CD4-positive, alpha-beta T cell (primary cell): Measurements from ENCODE around the gene POU3F1. TPM values are rescaled to one million over a fixed set of nuclear protein-coding genes. Genes with fewer than 3 reads are reported as not detected.

Experiments
- ATAC-seq: fragments of 200-7000 bp; cut with Tn5 transposase; one replicate; pipeline ENCODE4 v1.10.0; 2022; ENCODE audit warnings: mild to moderate bottlenecking; ENCODE audit not compliant: poor library complexity
- CTCF ChIA-PET: fragments of 350-600 bp; sonication (Branson Sonifier 250); formaldehyde crosslinking; loops from one replicate; lab custom pipeline; 2021; ENCODE audit warnings: antibody characterized with exemption, inconsistent platforms; lab: Charles Lee
- POLR2A ChIA-PET: fragments of 350-600 bp; sonication (Branson Sonifier 250); formaldehyde crosslinking; loops from one replicate; lab custom pipeline; 2021; ENCODE audit warnings: antibody characterized with exemption, inconsistent platforms; lab: Charles Lee
- DNase-seq, 14 experiments: peaks; one replicate each; pipeline ENCODE4 v3.0.0-alpha.2; 2013 to 2020; ENCODE audit warnings: mixed read lengths in 2 of 14
- H3K27ac ChIP-seq, 2 donors: one replicate each; pipeline versions ENCODE4 v1.5.1 to v1.7.0; 2013; ENCODE audit warnings: low read length in 2 of 2, low read depth in 1 of 2, mild to moderate bottlenecking in 1 of 2
- H3K27me3 ChIP-seq, 2 experiments: 1 replicate in 1 of 2; 2 replicates in 1 of 2; pipeline versions ENCODE4 v1.6.1 to v1.7.0; 2013; ENCODE audit warnings: low read length in 2 of 2, control low read depth in 1 of 2, mild to moderate bottlenecking in 1 of 2, moderate library complexity in 1 of 2; ENCODE audit not compliant: insufficient read depth in 2 of 2, control insufficient read depth in 1 of 2
- H3K36me3 ChIP-seq: one replicate; pipeline ENCODE4 v1.6.1; 2013; ENCODE audit warnings: low read length, control low read depth; ENCODE audit not compliant: insufficient read depth
- H3K4me1 ChIP-seq: one replicate; pipeline ENCODE4 v1.6.1; 2013; ENCODE audit warnings: low read length, control low read depth; ENCODE audit not compliant: insufficient read depth
- H3K4me3 ChIP-seq: one replicate; pipeline ENCODE4 v1.5.1; 2013; ENCODE audit warnings: mild to moderate bottlenecking, low read length, moderate library complexity
- H3K9me3 ChIP-seq, 2 experiments: 1 replicate in 1 of 2; 2 replicates in 1 of 2; pipeline versions ENCODE4 v1.6.1 to v1.7.0; 2013; ENCODE audit warnings: low read length in 2 of 2, mild to moderate bottlenecking in 2 of 2, control low read depth in 1 of 2, moderate library complexity in 1 of 2; ENCODE audit not compliant: control insufficient read depth in 1 of 2, insufficient read depth in 1 of 2
- H3K27ac Mint-ChIP-seq: one replicate; pipeline ENCODE4 v1.8.0; 2020; ENCODE audit warnings: mixed read lengths
- H3K27me3 Mint-ChIP-seq: one replicate; pipeline ENCODE4 v1.8.0; 2021; ENCODE audit warnings: mixed read lengths
- H3K36me3 Mint-ChIP-seq: one replicate; pipeline ENCODE4 v1.8.0; 2021; ENCODE audit warnings: low read depth, mixed read lengths
- H3K4me1 Mint-ChIP-seq: one replicate; pipeline ENCODE4 v1.8.0; 2021; ENCODE audit warnings: low read depth, mixed read lengths
- H3K4me3 Mint-ChIP-seq: one replicate; pipeline ENCODE4 v1.8.0; 2020; ENCODE audit warnings: mild to moderate bottlenecking, mixed read lengths
- H3K9me3 Mint-ChIP-seq: one replicate; pipeline ENCODE4 v1.8.0; 2020; ENCODE audit warnings: mixed read lengths
- intact Hi-C, 2 experiments: fragments of 100-400 bp; cut with DNase I in 1 of 2; cut with micrococcal nuclease in 1 of 2; formaldehyde crosslinking; loops; one replicate each; pipeline versions ENCODE4 v1.15.1 to v1.9.0; 2023 to 2025; cut with DNase I, micrococcal nuclease
- total RNA-seq, 174 experiments: library from RNA in 2 of 174; stranded (reverse) in 2 of 174; gene quantifications; one replicate each; pipeline ENCODE4 v1.2.3 and lab custom pipeline; 2021 to 2026
- TF ChIP-seq, protein P1 (sequence below): fragments of 200-600 bp; IDR thresholded peaks from one replicate; pipeline ENCODE4 v1.8.0; 2022; ENCODE audit warnings: antibody characterized with exemption, mild to moderate bottlenecking

POU3F1 gene
- total RNA-seq, 2 experiments from 2014 or later: 0.22 to 0.27 TPM

GRCh38 chr1:38018864-38019343 lies 27.7 kb downstream of the POU3F1 start:
- H3K4me3 Mint-ChIP-seq: no peak overlapping the region
- no peak overlapping the region for H3K27ac Mint-ChIP-seq
- H3K4me3 ChIP-seq: no peak overlapping the region

GRCh38 chr1:38015978-38016725 lies 30.4 kb downstream of the POU3F1 start:
- H3K9me3 ChIP-seq: peaks cover 0 to 5% of the 10 kb centered on the region in 2 experiments
- no peak overlapping the region for H3K4me3 ChIP-seq
- CTCF ChIA-PET: interaction anchor here (1.5 kb wide), 1 partner anchor 85 kb away, joined by 3 read pairs; no protein-coding TSS in a partner anchor
- POLR2A ChIA-PET: no interaction called here
- TF ChIP-seq, protein P1, sequence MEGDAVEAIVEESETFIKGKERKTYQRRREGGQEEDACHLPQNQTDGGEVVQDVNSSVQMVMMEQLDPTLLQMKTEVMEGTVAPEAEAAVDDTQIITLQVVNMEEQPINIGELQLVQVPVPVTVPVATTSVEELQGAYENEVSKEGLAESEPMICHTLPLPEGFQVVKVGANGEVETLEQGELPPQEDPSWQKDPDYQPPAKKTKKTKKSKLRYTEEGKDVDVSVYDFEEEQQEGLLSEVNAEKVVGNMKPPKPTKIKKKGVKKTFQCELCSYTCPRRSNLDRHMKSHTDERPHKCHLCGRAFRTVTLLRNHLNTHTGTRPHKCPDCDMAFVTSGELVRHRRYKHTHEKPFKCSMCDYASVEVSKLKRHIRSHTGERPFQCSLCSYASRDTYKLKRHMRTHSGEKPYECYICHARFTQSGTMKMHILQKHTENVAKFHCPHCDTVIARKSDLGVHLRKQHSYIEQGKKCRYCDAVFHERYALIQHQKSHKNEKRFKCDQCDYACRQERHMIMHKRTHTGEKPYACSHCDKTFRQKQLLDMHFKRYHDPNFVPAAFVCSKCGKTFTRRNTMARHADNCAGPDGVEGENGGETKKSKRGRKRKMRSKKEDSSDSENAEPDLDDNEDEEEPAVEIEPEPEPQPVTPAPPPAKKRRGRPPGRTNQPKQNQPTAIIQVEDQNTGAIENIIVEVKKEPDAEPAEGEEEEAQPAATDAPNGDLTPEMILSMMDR: no peak
- no peaks in the 10 kb centered on the region for H3K9me3 Mint-ChIP-seq
- H3K36me3 ChIP-seq: peaks cover 58% of the 10 kb centered on the region
- peaks cover 72% of the 10 kb centered on the region for H3K36me3 Mint-ChIP-seq
- intact Hi-C loops: loop anchor here (10.0 kb wide), 2 partner anchors 321 to 1559 kb away; partner anchors contain the start of genes CDCA8 (in 1 of the 2) and PABPC4 (in 1 of the 2)
- H3K4me3 Mint-ChIP-seq: peak overlapping the region; percentile 30
- peaks cover 31% of the 10 kb centered on the region for H3K4me1 ChIP-seq
- no peaks in the 10 kb centered on the region for H3K27me3 Mint-ChIP-seq
- ATAC-seq (no peak), DNase-seq (no peak)
- H3K27ac ChIP-seq: no peak overlapping the region
- peaks cover 41% of the 10 kb centered on the region for H3K4me1 Mint-ChIP-seq
- no peaks in the 10 kb centered on the region for H3K27me3 ChIP-seq
- no peak overlapping the region for H3K27ac Mint-ChIP-seq

More at GRCh38 chr1:38018864-38019343, 27.7 kb downstream of the POU3F1 start:
- peaks cover 17% of the 10 kb centered on the region for H3K4me1 Mint-ChIP-seq
- DNase-seq (peak in 3 of 14 experiments; percentile 46 to 60 (median 58)), ATAC-seq (peak; percentile 76)
- Histone ChIP-seq H3K9me3 (no peaks in the 10 kb centered on the region), H3K27me3 (no peaks in the 10 kb centered on the region), H3K4me1 (peaks cover 10% of the 10 kb centered on the region), H3K36me3 (peaks cover 83% of the 10 kb centered on the region), H3K27ac (no peak overlapping the region)
- peaks cover 80% of the 10 kb centered on the region for H3K36me3 Mint-ChIP-seq
- H3K27me3 Mint-ChIP-seq: no peaks in the 10 kb centered on the region
- H3K9me3 Mint-ChIP-seq: no peaks in the 10 kb centered on the region
- intact Hi-C loops: loop anchor here (1.0 to 10.0 kb wide), 5 partner anchors 29 to 1556 kb away; partner anchors contain the start of genes CDCA8 (in 1 of the 2), PABPC4 (in 1 of the 2) and SF3A3 (in 1 of the 2)
- ChIA-PET POLR2A (no interaction called here), CTCF (interaction anchor here (0.6 to 2.6 kb wide), 3 partner anchors 25 to 131 kb away, joined by 3 to 14 read pairs (median 3); partner anchors contain the start of gene SF3A3)
- TF ChIP-seq, protein P1: peak; percentile 59

- ATAC-seq: no peak
- ChIA-PET POLR2A (no interaction called here), CTCF (no interaction called here)
- Histone ChIP-seq H3K9me3 (peaks cover 0 to 5% of the 10 kb centered on the region in 2 experiments), H3K36me3 (peaks cover 49% of the 10 kb centered on the region), H3K4me3 (no peak overlapping the region), H3K27ac (no peak overlapping the region), H3K4me1 (peaks cover 36% of the 10 kb centered on the region), H3K27me3 (no peaks in the 10 kb centered on the region)
- H3K27me3 Mint-ChIP-seq: no peaks in the 10 kb centered on the region
- DNase-seq: no peak
- intact Hi-C loops: loop anchor here (5.0 to 10.0 kb wide), 4 partner anchors 83 to 1560 kb away; partner anchors contain the start of genes CDCA8 (in 2 of the 2) and PABPC4 (in 1 of the 2)
- H3K4me3 Mint-ChIP-seq: peak overlapping the region; percentile 34
- TF ChIP-seq, protein P1: no peak
- no peak overlapping the region for H3K27ac Mint-ChIP-seq
- H3K36me3 Mint-ChIP-seq: peaks cover 61% of the 10 kb centered on the region
- no peaks in the 10 kb centered on the region for H3K9me3 Mint-ChIP-seq
- peaks cover 41% of the 10 kb centered on the region for H3K4me1 Mint-ChIP-seq
Measured at GRCh38 chr1:38014724-38015424, 31.7 kb downstream of the POU3F1 start.
